HG03097 (cell line): ENCODE data around the gene TMEM98.
"Not testable (repeated sequence)": the region's sequence is repeated elsewhere in the genome, so short reads cannot be mapped to it uniquely, and the experiment has no call there.

Experiments
- ATAC-seq: cut with Tn5 transposase; IDR thresholded peaks from one replicate; pipeline ENCODE4 v1.9.1; 2021; ENCODE audit not compliant: unreplicated experiment, low FRiP score

The TMEM98 gene

GRCh38 chr17:32940706-32941390 is 12.9 kb downstream of the TMEM98 start:
- ATAC-seq: no peak

GRCh38 chr17:32941419-32942032 is 13.6 kb downstream of the TMEM98 start:
- no peak for ATAC-seq

GRCh38 chr17:32943206-32943605 is 15.3 kb downstream of the TMEM98 start:
- no peak for ATAC-seq

GRCh38 chr17:32943647-32944191 is 15.8 kb downstream of the TMEM98 start:
- ATAC-seq: no peak

- no peak for ATAC-seq
These were observed 16.5 kb downstream of the TMEM98 start for GRCh38 chr17:32944248-32945020.

GRCh38 chr17:32946375-32947135 is 18.6 kb downstream of the TMEM98 start:
- no peak for ATAC-seq

GRCh38 chr17:32947736-32948135 is 19.8 kb downstream of the TMEM98 start:
- no peak for ATAC-seq

- ATAC-seq: no peak
These were observed 21.2 kb downstream of the TMEM98 start for GRCh38 chr17:32949181-32949580.

- ATAC-seq: not testable (repeated sequence)
These were observed 24.5 kb downstream of the TMEM98 start for GRCh38 chr17:32952491-32952890.

GRCh38 chr17:32953045-32953444 is 25.1 kb downstream of the TMEM98 start:
- no peak for ATAC-seq

GRCh38 chr17:32953857-32954256 is 25.9 kb downstream of the TMEM98 start:
- no peak for ATAC-seq

GRCh38 chr17:32954477-32954876 is 26.5 kb downstream of the TMEM98 start:
- no peak for ATAC-seq

- no peak for ATAC-seq
These were observed 27.2 kb downstream of the TMEM98 start for GRCh38 chr17:32955155-32955554.

GRCh38 chr17:32956240-32956970 is 28.5 kb downstream of the TMEM98 start:
- ATAC-seq: no peak

GRCh38 chr17:32958418-32958817 is 30.5 kb downstream of the TMEM98 start:
- no peak for ATAC-seq

- no peak for ATAC-seq
These were observed 32.9 kb downstream of the TMEM98 start for GRCh38 chr17:32960815-32961214.

GRCh38 chr17:32962320-32962711 is 34.4 kb downstream of the TMEM98 start:
- no peak for ATAC-seq

- no peak for ATAC-seq
These were observed 36.6 kb downstream of the TMEM98 start for GRCh38 chr17:32964541-32964940.

- ATAC-seq: not testable (repeated sequence)
These were observed 41.3 kb downstream of the TMEM98 start for GRCh38 chr17:32969231-32969630.

GRCh38 chr17:32970281-32970680 is 42.3 kb downstream of the TMEM98 start:
- ATAC-seq: no peak
